Muscle layer of duodenum (tissue), 2 donors: ENCODE results near the gene NAV1.
"Not testable (repeated sequence)": the region's sequence is repeated elsewhere in the genome, so short reads cannot be mapped to it uniquely, and the experiment has no call there.

ENCODE experiments used
- H3K27ac ChIP-seq: one replicate; pipeline ENCODE4 v1.7.0; 2013; ENCODE audit warnings: mild to moderate bottlenecking, low read length
- H3K27me3 ChIP-seq: one replicate; pipeline ENCODE4 v1.7.0; 2013; ENCODE audit warnings: low read depth, mild to moderate bottlenecking, control low read depth, low read length
- H3K36me3 ChIP-seq, 2 donors: one replicate each; pipeline ENCODE4 v1.7.0; 2013; ENCODE audit warnings: low read length in 2 of 2, control low read depth in 1 of 2, mild to moderate bottlenecking in 1 of 2; ENCODE audit not compliant: insufficient read depth in 2 of 2, control insufficient read depth in 1 of 2
- H3K4me1 ChIP-seq, 2 donors: one replicate each; pipeline ENCODE4 v1.7.0; 2013; ENCODE audit warnings: low read length in 2 of 2, mild to moderate bottlenecking in 2 of 2, control low read depth in 1 of 2, moderate library complexity in 1 of 2; ENCODE audit not compliant: insufficient read depth in 2 of 2, control insufficient read depth in 1 of 2
- H3K4me3 ChIP-seq, 2 donors: one replicate each; pipeline ENCODE4 v1.7.0; 2013; ENCODE audit warnings: low read length in 2 of 2, low read depth in 1 of 2, mild to moderate bottlenecking in 1 of 2
- H3K9me3 ChIP-seq, 2 donors: one replicate each; pipeline ENCODE4 v1.7.0; 2013; ENCODE audit warnings: low read length in 2 of 2, control low read depth in 1 of 2, mild to moderate bottlenecking in 1 of 2; ENCODE audit not compliant: control insufficient read depth in 1 of 2
- donor health status: healthy.

Gene NAV1

GRCh38 chr1:201570181-201570885 lies 31.4 kb downstream of the NAV1 start:
- Histone ChIP-seq H3K27ac (no peak overlapping the region), H3K4me3 (no peak overlapping the region), H3K4me1 (peaks cover 0 to 3% of the 10 kb centered on the region in 2 donors), H3K9me3 (no peaks in the 10 kb centered on the region), H3K36me3 (no peaks in the 10 kb centered on the region), H3K27me3 (no peaks in the 10 kb centered on the region)

GRCh38 chr1:201570886-201571624 lies 32.1 kb downstream of the NAV1 start:
- Histone ChIP-seq H3K27me3 (no peaks in the 10 kb centered on the region), H3K36me3 (no peaks in the 10 kb centered on the region), H3K4me3 (no peak overlapping the region), H3K27ac (no peak overlapping the region), H3K9me3 (no peaks in the 10 kb centered on the region), H3K4me1 (peaks cover 0 to 2% of the 10 kb centered on the region in 2 donors)

- Histone ChIP-seq H3K27ac (no peak overlapping the region), H3K27me3 (no peaks in the 10 kb centered on the region), H3K9me3 (no peaks in the 10 kb centered on the region), H3K4me3 (no peak overlapping the region), H3K36me3 (no peaks in the 10 kb centered on the region), H3K4me1 (no peaks in the 10 kb centered on the region)
These were observed 34.1 kb downstream of the NAV1 start for GRCh38 chr1:201573030-201573429.

- Histone ChIP-seq H3K4me3 (no peak overlapping the region), H3K36me3 (no peaks in the 10 kb centered on the region), H3K4me1 (no peaks in the 10 kb centered on the region), H3K27me3 (no peaks in the 10 kb centered on the region), H3K27ac (no peak overlapping the region), H3K9me3 (no peaks in the 10 kb centered on the region)
These were observed 35.0 kb downstream of the NAV1 start for GRCh38 chr1:201573923-201574322.

DNA sequence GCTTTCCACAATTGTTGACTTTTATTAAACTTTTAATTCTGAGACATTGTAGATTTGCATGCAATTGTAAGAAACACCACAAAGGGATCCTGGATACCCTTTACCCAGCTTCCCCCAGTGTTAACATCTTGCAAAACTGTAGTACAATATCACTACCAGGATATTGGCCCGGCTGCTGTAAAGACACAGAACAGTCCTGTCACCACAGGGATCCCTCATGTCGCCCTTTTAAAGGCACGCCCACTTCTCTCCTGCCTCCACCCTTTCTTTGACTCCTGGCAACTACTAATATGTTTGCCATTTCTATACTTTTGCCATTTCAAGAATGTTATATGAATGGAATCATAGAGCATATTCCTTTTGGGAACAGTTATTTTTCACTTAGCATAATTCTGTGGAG lies 37.0 kb downstream of the NAV1 start:
- Histone ChIP-seq H3K9me3 (no peaks in the 10 kb centered on the region), H3K27me3 (no peaks in the 10 kb centered on the region), H3K27ac (no peak overlapping the region), H3K4me1 (no peaks in the 10 kb centered on the region), H3K36me3 (no peaks in the 10 kb centered on the region), H3K4me3 (no peak overlapping the region)

GRCh38 chr1:201576914-201577313 lies 38.0 kb downstream of the NAV1 start:
- no peaks in the 10 kb centered on the region for H3K9me3 ChIP-seq
- H3K4me1 ChIP-seq = no peaks in the 10 kb centered on the region
- H3K36me3 ChIP-seq = no peaks in the 10 kb centered on the region
- no peak overlapping the region for H3K27ac ChIP-seq
- H3K27me3 ChIP-seq = no peaks in the 10 kb centered on the region
- H3K4me3 ChIP-seq = no peak overlapping the region

DNA sequence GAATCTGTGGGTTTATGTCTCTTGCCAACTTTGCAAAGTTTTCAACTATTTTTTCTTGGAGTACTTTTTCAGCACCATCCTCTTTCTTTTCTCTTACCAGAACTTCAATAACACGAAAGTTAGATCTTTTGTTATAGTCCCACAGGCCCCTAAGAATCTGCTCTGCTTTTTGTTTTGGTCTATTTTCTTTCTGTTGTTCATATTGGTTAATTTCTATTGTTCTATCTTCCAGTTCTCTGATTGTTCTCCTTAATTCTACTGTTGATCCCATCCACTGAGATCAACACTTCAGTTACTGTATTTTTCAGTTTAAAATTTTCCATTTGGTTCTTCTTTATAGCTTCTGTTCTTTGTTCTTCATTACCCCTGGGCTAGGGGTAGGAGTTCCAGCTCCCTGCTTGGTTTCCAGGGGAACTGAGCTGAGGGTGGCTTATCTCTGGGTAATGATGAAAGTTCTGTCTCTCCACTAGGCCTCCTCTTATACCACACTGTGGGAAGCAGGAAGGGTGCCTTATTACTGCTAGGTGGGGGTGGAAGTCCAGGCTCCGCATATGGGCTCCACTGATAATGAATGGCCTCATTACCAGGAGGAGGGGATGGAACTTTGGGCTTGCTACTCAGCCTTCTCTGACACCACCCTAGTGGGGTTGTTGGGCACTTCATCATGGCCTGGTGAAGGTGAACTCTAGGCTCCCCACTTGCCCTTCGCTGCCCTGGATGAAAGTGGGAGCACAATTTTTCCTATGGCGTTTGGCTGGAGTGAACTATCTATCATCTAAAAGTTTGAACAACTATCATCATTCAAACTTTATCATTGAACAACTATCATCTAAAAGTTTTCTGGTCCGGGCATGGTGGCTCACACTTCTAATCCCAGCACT lies 39.3 kb downstream of the NAV1 start:
- H3K4me1 ChIP-seq = peaks cover 3 to 5% of the 10 kb centered on the region in 2 donors
- H3K27ac ChIP-seq = no peak overlapping the region
- no peaks in the 10 kb centered on the region for H3K27me3 ChIP-seq
- no peak overlapping the region for H3K4me3 ChIP-seq
- H3K9me3 ChIP-seq = no peaks in the 10 kb centered on the region
- no peaks in the 10 kb centered on the region for H3K36me3 ChIP-seq

GRCh38 chr1:201581371-201581770 lies 42.4 kb downstream of the NAV1 start:
- peaks cover 3 to 15% of the 10 kb centered on the region in 2 donors for H3K4me1 ChIP-seq
- not testable (repeated sequence) for H3K27me3 ChIP-seq, H3K36me3 ChIP-seq, H3K4me3 ChIP-seq, H3K27ac ChIP-seq, H3K9me3 ChIP-seq

DNA sequence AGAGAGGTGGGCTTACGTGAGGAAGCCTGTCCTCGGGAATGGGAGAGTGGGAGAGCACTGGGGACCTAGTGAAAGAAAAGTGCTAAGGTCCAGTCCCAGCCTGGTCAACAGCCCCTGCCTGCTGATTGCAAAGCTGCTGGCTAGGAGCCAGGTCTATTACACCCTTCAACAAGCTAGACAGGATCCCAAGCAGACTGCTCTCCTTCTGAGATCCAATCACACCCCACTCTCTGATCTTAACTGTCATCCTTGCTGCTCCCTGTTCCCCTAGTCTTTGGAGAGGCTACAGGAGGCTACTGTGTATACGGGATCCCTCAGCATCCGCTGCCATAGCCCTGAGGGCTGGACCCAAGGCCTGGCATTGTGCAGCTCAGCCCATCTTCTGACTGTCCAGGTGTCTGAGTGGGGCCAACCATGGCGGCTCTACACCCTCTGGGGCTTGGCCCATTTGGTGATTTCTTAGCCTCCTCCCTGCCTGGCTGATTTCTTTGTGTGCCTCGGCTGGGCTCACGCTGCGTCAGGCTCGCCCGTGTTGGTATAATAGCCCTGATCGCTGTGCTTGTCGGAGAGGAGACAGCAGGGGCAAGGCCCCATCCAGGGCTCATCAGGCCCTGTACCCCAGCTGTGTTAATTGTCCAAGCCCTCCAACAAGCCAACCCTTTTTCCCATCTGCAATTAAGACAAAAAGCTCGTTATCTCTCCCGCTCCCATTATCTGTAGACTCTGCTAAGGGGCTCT lies 43.9 kb downstream of the NAV1 start:
- no peak overlapping the region for H3K27ac ChIP-seq
- H3K4me3 ChIP-seq = no peak overlapping the region
- no peaks in the 10 kb centered on the region for H3K36me3 ChIP-seq
- H3K27me3 ChIP-seq = no peaks in the 10 kb centered on the region
- H3K9me3 ChIP-seq = no peaks in the 10 kb centered on the region
- peaks cover 3 to 15% of the 10 kb centered on the region in 2 donors for H3K4me1 ChIP-seq

DNA sequence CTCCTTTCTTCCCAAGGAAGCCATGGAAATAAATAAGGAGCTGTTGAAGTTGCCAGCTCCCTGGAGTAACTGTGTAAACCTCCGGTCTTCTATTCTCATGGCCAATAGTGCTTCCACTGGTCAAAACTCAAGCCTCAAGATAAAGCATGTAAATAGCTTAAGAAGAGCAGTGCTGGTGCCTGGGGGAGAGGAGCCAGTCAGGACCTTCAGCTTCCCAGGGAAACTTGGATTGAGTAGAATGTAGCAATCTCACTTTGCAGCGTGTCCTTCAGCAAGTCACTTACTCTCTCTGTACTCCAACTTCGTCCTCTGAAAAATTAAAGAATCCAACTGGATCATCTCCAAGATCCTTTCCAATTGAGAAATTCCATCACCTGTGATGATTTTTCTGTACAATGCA lies 44.7 kb downstream of the NAV1 start:
- H3K9me3 ChIP-seq = no peaks in the 10 kb centered on the region
- peaks cover 3 to 15% of the 10 kb centered on the region in 2 donors for H3K4me1 ChIP-seq
- H3K27ac ChIP-seq = no peak overlapping the region
- no peaks in the 10 kb centered on the region for H3K27me3 ChIP-seq
- no peaks in the 10 kb centered on the region for H3K36me3 ChIP-seq
- H3K4me3 ChIP-seq = no peak overlapping the region
